Esophagus muscularis mucosa (tissue), 4 donors: ENCODE results near the gene CCDC146. TPM values are rescaled to one million over a fixed set of nuclear protein-coding genes. Genes with fewer than 3 reads are reported as not detected.
"Not testable (repeated sequence)": the region's sequence is repeated elsewhere in the genome, so short reads cannot be mapped to it uniquely, and the experiment has no call there.

Experiments
- DNase-seq: peaks from one replicate; pipeline ENCODE4 v3.0.0-alpha.2; 2017; ENCODE audit errors: extremely low spot score
- H3K27ac ChIP-seq, 4 donors: fragments of 200-600 bp; sonication (generic); replicated peaks in 1 of 4; 1 replicate in 3 of 4; 2 replicates in 1 of 4; pipeline ENCODE4 v1.5.1; 2016 to 2019; ENCODE audit warnings: mild to moderate bottlenecking in 1 of 4
- H3K27me3 ChIP-seq, 4 donors: fragments of 200-600 bp; sonication (generic); one replicate each; pipeline versions ENCODE4 v1.5.1 to v1.6.0; 2016 to 2019
- H3K36me3 ChIP-seq, 4 donors: fragments of 200-600 bp; sonication (generic); one replicate each; pipeline ENCODE4 v1.5.1; 2016 to 2019
- H3K4me1 ChIP-seq, 4 donors: fragments of 200-600 bp; sonication (generic); one replicate each; pipeline ENCODE4 v1.5.1; 2016 to 2019
- H3K4me3 ChIP-seq, 4 donors: fragments of 200-600 bp; sonication (generic); 1 replicate in 2 of 4; 2 replicates in 2 of 4; pipeline ENCODE4 v1.5.1; 2016 to 2019; ENCODE audit warnings: mild to moderate bottlenecking in 4 of 4, moderate library complexity in 1 of 4
- H3K9me3 ChIP-seq, 4 donors: fragments of 200-600 bp; sonication (generic); 1 replicate in 3 of 4; 2 replicates in 1 of 4; pipeline ENCODE4 v1.5.1; 2016 to 2019
- CTCF ChIP-seq, 3 experiments: fragments of 200-600 bp in 2 of 3; fragments of 450-650 bp in 1 of 3; sonication (generic) in 2 of 3; IDR thresholded peaks; one replicate each; pipeline ENCODE4 v1.5.1; 2017 to 2019; ENCODE audit warnings: antibody characterized with exemption in 3 of 3, mild to moderate bottlenecking in 2 of 3, moderate library complexity in 1 of 3
- WGBS: methylation state at CpG from one replicate; pipeline ENCODE4 v1.1.5; 2018; 5-methylcytosine and 5-hydroxymethylcytosine counted together
- intact Hi-C: fragments of 100-400 bp; cut with DNase I; formaldehyde crosslinking; loops from one replicate; pipeline ENCODE4 v1.15.1; 2023
- total RNA-seq, 4 donors: library from RNA; depleted of rRNA; stranded (reverse); fragments of >200 nt; gene quantifications; one replicate each; pipeline versions ENCODE4 v1.1.0 to v1.2.1, GENCODE V29; 2016

Gene CCDC146
- total RNA-seq, 4 donors from 2014 or later: 14.1 to 21.0 (median 16.2) TPM

- DNase-seq, H3K9me3 ChIP-seq, intact Hi-C loops, H3K27ac ChIP-seq, H3K36me3 ChIP-seq, H3K27me3 ChIP-seq, H3K4me3 ChIP-seq: not testable (repeated sequence)
- 68% methylated on average over 3 of the region's 3 CpGs for WGBS
- H3K4me1 ChIP-seq: peaks cover 3 to 22% (median 14%) of the 10 kb centered on the region in 4 donors
Observed at GRCh38 chr7:77105904-77106303, 16.5 kb upstream of the CCDC146 start.

GRCh38 chr7:77107659-77108058 is 14.8 kb upstream of the CCDC146 start:
- intact Hi-C loops, H3K36me3 ChIP-seq, H3K27me3 ChIP-seq, DNase-seq, H3K9me3 ChIP-seq, H3K4me3 ChIP-seq: not testable (repeated sequence)
- 47% methylated on average over 3 of the region's 3 CpGs for WGBS
- Histone ChIP-seq H3K27ac (peak overlapping the region; percentile 47 to 57 (median 56)), H3K4me1 (peaks cover 3 to 27% (median 18%) of the 10 kb centered on the region in 4 donors)

- WGBS: 68% methylated on average over 1 of the region's 1 CpG
- H3K4me3 ChIP-seq, H3K27me3 ChIP-seq, H3K9me3 ChIP-seq, intact Hi-C loops, H3K36me3 ChIP-seq, H3K27ac ChIP-seq, DNase-seq: not testable (repeated sequence)
- H3K4me1 ChIP-seq: peaks cover 3 to 27% (median 18%) of the 10 kb centered on the region in 4 donors
Observed at GRCh38 chr7:77108362-77108761, 14.1 kb upstream of the CCDC146 start.

GRCh38 chr7:77112719-77113306 is 9.6 kb upstream of the CCDC146 start:
- H3K27ac ChIP-seq, H3K4me3 ChIP-seq, H3K27me3 ChIP-seq, H3K9me3 ChIP-seq, intact Hi-C loops, DNase-seq: not testable (repeated sequence)
- WGBS: 28% methylated on average over 2 of the region's 2 CpGs
- peak in 2 of 3 experiments; percentile 21 to 36 for TF ChIP-seq CTCF (IDR thresholded peaks at IDR 0.05)
- Histone ChIP-seq H3K36me3 (peaks cover 0 to 14% (median 11%) of the 10 kb centered on the region in 4 donors), H3K4me1 (peaks cover 0 to 20% (median 12%) of the 10 kb centered on the region in 4 donors)

GRCh38 chr7:77125486-77125885 is 3.1 kb downstream of the CCDC146 start:
- peak overlapping the region in 1 of 4 donors; percentile 72 for H3K27ac ChIP-seq
- not testable (repeated sequence) for DNase-seq, H3K36me3 ChIP-seq, H3K4me3 ChIP-seq, H3K27me3 ChIP-seq, H3K9me3 ChIP-seq
- intact Hi-C loops: loop anchor here (5.0 to 10.0 kb wide), 2 partner anchors 69 to 122 kb away; partner anchors contain the start of gene FGL2
- WGBS: 0% methylated on average over 1 of the region's 1 CpG
- TF ChIP-seq CTCF (IDR thresholded peaks at IDR 0.05): peak in 1 of 3 experiments; percentile 16
- H3K4me1 ChIP-seq: peaks cover 5 to 50% (median 35%) of the 10 kb centered on the region in 4 donors

- WGBS: no CpG with 5 or more reads among the region's 9 CpGs
- DNase-seq, H3K36me3 ChIP-seq, H3K27me3 ChIP-seq, H3K9me3 ChIP-seq: not testable (repeated sequence)
- intact Hi-C loops: loop anchor here (5.0 to 10.0 kb wide), 2 partner anchors 68 to 120 kb away; partner anchors contain the start of gene FGL2
- H3K27ac ChIP-seq: peak overlapping the region; percentile 62 to 75 (median 72)
- peak overlapping the region in 1 of 4 donors; percentile 14 for H3K4me3 ChIP-seq
- peaks cover 0 to 39% (median 24%) of the 10 kb centered on the region in 4 donors for H3K4me1 ChIP-seq
Observed at GRCh38 chr7:77127009-77127408, 4.6 kb downstream of the CCDC146 start.

GRCh38 chr7:77128582-77129410 is 6.4 kb downstream of the CCDC146 start:
- H3K27me3 ChIP-seq, DNase-seq, H3K9me3 ChIP-seq, H3K36me3 ChIP-seq: not testable (repeated sequence)
- Histone ChIP-seq H3K27ac (peak overlapping the region; percentile 52 to 73 (median 72)), H3K4me1 (peaks cover 0 to 35% (median 21%) of the 10 kb centered on the region in 4 donors), H3K4me3 (peak overlapping the region; percentile 22 to 38 (median 28))
- intact Hi-C loops: loop anchor here (5.0 to 10.0 kb wide), 2 partner anchors 66 to 119 kb away; partner anchors contain the start of gene FGL2
- WGBS: 49% methylated on average over 5 of the region's 7 CpGs

GRCh38 chr7:77131781-77132180 is 9.4 kb downstream of the CCDC146 start:
- H3K27ac ChIP-seq, DNase-seq, intact Hi-C loops, H3K9me3 ChIP-seq, H3K27me3 ChIP-seq, H3K36me3 ChIP-seq, H3K4me3 ChIP-seq: not testable (repeated sequence)
- WGBS: 81% methylated on average over 2 of the region's 3 CpGs
- H3K4me1 ChIP-seq: peaks cover 0 to 23% (median 14%) of the 10 kb centered on the region in 4 donors

- not testable (repeated sequence) for H3K9me3 ChIP-seq
Observed at GRCh38 chr7:77138668-77139067, 16.3 kb downstream of the CCDC146 start.

GRCh38 chr7:77140291-77140690 is 17.9 kb downstream of the CCDC146 start:
- H3K4me3 ChIP-seq, H3K36me3 ChIP-seq, intact Hi-C loops, H3K27me3 ChIP-seq, H3K4me1 ChIP-seq, H3K27ac ChIP-seq, DNase-seq: not testable (repeated sequence)
- 96% methylated on average over 4 of the region's 4 CpGs for WGBS
- H3K9me3 ChIP-seq: peaks cover 0 to 12% (median 3%) of the 10 kb centered on the region in 4 donors

More at GRCh38 chr7:77138668-77139067, 16.3 kb downstream of the CCDC146 start:
- 89% methylated on average over 2 of the region's 2 CpGs for WGBS
- DNase-seq, intact Hi-C loops, H3K4me1 ChIP-seq, H3K4me3 ChIP-seq, H3K27me3 ChIP-seq, H3K36me3 ChIP-seq, H3K27ac ChIP-seq: not testable (repeated sequence)
